Ovary (tissue), 3 donors: ENCODE results near the gene ADGRD1.

Experiments used
- POLR2A ChIP-seq: fragments of 450-650 bp; IDR thresholded peaks from one replicate; pipeline ENCODE4 v1.6.1; 2017; ENCODE audit warnings: antibody characterized with exemption, mild to moderate bottlenecking, moderate library complexity
- TF ChIP-seq, protein P1 (sequence below), 3 donors: fragments of 450-650 bp in 2 of 3; fragments of 200-600 bp in 1 of 3; IDR thresholded peaks; one replicate each; pipeline versions ENCODE4 v1.5.1 to v1.8.0; 2016 to 2022; ENCODE audit warnings: antibody characterized with exemption in 3 of 3, mild to moderate bottlenecking in 1 of 3
- donor health status: DM: no; HTN: no; CAD: no.

- TF ChIP-seq, protein P1, sequence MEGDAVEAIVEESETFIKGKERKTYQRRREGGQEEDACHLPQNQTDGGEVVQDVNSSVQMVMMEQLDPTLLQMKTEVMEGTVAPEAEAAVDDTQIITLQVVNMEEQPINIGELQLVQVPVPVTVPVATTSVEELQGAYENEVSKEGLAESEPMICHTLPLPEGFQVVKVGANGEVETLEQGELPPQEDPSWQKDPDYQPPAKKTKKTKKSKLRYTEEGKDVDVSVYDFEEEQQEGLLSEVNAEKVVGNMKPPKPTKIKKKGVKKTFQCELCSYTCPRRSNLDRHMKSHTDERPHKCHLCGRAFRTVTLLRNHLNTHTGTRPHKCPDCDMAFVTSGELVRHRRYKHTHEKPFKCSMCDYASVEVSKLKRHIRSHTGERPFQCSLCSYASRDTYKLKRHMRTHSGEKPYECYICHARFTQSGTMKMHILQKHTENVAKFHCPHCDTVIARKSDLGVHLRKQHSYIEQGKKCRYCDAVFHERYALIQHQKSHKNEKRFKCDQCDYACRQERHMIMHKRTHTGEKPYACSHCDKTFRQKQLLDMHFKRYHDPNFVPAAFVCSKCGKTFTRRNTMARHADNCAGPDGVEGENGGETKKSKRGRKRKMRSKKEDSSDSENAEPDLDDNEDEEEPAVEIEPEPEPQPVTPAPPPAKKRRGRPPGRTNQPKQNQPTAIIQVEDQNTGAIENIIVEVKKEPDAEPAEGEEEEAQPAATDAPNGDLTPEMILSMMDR (IDR thresholded peaks at IDR 0.05): no peak
- TF ChIP-seq POLR2A: no peak
These were observed 112.6 kb downstream of the ADGRD1 start for GRCh38 chr12:131066207-131066885.
